ENCODE measurements around the gene CHST11. TPM values are rescaled to one million over a fixed set of nuclear protein-coding genes. Genes with fewer than 3 reads are reported as not detected.

CHST11 gene
- total RNA-seq, 1 experiment from 2014 or later = 3.4 TPM

GRCh38 chr12:104480826-104481440 is 24.2 kb downstream of the CHST11 start:
- DNase-seq (ENCODE audit: low spot score) = no peak

GRCh38 chr12:104482113-104482512 is 25.4 kb downstream of the CHST11 start:
- no peak for DNase-seq (ENCODE audit: low spot score)

- no peak for DNase-seq (ENCODE audit: low spot score)
These were observed 26.0 kb downstream of the CHST11 start for GRCh38 chr12:104482748-104483147.

GRCh38 chr12:104484079-104484478 is 27.3 kb downstream of the CHST11 start:
- DNase-seq (ENCODE audit: low spot score) = no peak

GRCh38 chr12:104485651-104486362 is 29.1 kb downstream of the CHST11 start:
- no peak for DNase-seq (ENCODE audit: low spot score)

- no peak for DNase-seq (ENCODE audit: low spot score)
These were observed 29.6 kb downstream of the CHST11 start for GRCh38 chr12:104486363-104486750.

- no peak for DNase-seq (ENCODE audit: low spot score)
These were observed 30.4 kb downstream of the CHST11 start for GRCh38 chr12:104486943-104487819.

GRCh38 chr12:104488374-104488773 is 31.6 kb downstream of the CHST11 start:
- no peak for DNase-seq (ENCODE audit: low spot score)

- no peak for DNase-seq (ENCODE audit: low spot score)
These were observed 33.4 kb downstream of the CHST11 start for GRCh38 chr12:104490186-104490585.

GRCh38 chr12:104490850-104491249 is 34.1 kb downstream of the CHST11 start:
- DNase-seq (ENCODE audit: low spot score) = no peak

GRCh38 chr12:104493496-104493895 is 36.7 kb downstream of the CHST11 start:
- DNase-seq (ENCODE audit: low spot score) = no peak

- no peak for DNase-seq (ENCODE audit: low spot score)
These were observed 37.5 kb downstream of the CHST11 start for GRCh38 chr12:104494137-104494792.

- DNase-seq (ENCODE audit: low spot score) = no peak
These were observed 38.0 kb downstream of the CHST11 start for GRCh38 chr12:104494793-104495158.

GRCh38 chr12:104495786-104496185 is 39.0 kb downstream of the CHST11 start:
- DNase-seq (ENCODE audit: low spot score) = no peak

- no peak for DNase-seq (ENCODE audit: low spot score)
These were observed 39.6 kb downstream of the CHST11 start for GRCh38 chr12:104496336-104496735.

GRCh38 chr12:104498211-104498801 is 41.6 kb downstream of the CHST11 start:
- no peak for DNase-seq (ENCODE audit: low spot score)

GRCh38 chr12:104499668-104500332 is 43.1 kb downstream of the CHST11 start:
- DNase-seq (ENCODE audit: low spot score) = no peak

- no peak for DNase-seq (ENCODE audit: low spot score)
These were observed 44.4 kb downstream of the CHST11 start for GRCh38 chr12:104501115-104501514.

GRCh38 chr12:104501660-104502059 is 44.9 kb downstream of the CHST11 start:
- DNase-seq (ENCODE audit: low spot score) = no peak

GRCh38 chr12:104502217-104502616 is 45.5 kb downstream of the CHST11 start:
- DNase-seq (ENCODE audit: low spot score) = no peak

- DNase-seq (ENCODE audit: low spot score) = no peak
These were observed 45.9 kb downstream of the CHST11 start for GRCh38 chr12:104502638-104503037.

All from H4 (cell line).